GM23338 (cell line): ENCODE measurements around the gene PHLDB1.

ENCODE experiments used
- EZH2 ChIP-seq: fragments of 200-600 bp; sonication (generic); IDR thresholded peaks from one replicate; pipeline ENCODE4 v1.8.0; 2017; ENCODE audit warnings: antibody characterized with exemption, mild to moderate bottlenecking, low read depth; ENCODE audit not compliant: unreplicated experiment
- NANOG ChIP-seq: IDR thresholded peaks from 2 replicates; pipeline ENCODE4 v1.6.1; 2016; ENCODE audit warnings: antibody characterized with exemption, borderline replicate concordance
- REST ChIP-seq: IDR thresholded peaks from one replicate; pipeline ENCODE4 v1.6.1; 2018; ENCODE audit warnings: antibody characterized with exemption; ENCODE audit not compliant: unreplicated experiment

GRCh38 chr11:118662401-118663271 is 55.2 kb downstream of the PHLDB1 start:
- no peak for TF ChIP-seq REST
- no peak for TF ChIP-seq EZH2
- TF ChIP-seq NANOG = no peak
